ENCODE results near the gene MAP2. TPM values are rescaled to one million over a fixed set of nuclear protein-coding genes. Genes with fewer than 3 reads are reported as not detected.

The MAP2 gene
- total RNA-seq, 2 donors from 2014 or later = 1.8 TPM

GRCh38 chr2:209686448-209686847, 262.6 kb downstream of the MAP2 start:
- Mint-ChIP-seq H3K4me3 (no peak overlapping the region), H3K4me1 (no peaks in the 10 kb centered on the region), H3K36me3 (ENCODE audit: low read depth) (no peaks in the 10 kb centered on the region), H3K27ac (no peak overlapping the region), H3K9me3 (no peaks in the 10 kb centered on the region), H3K27me3 (ENCODE audit: insufficient read depth) (no peaks in the 10 kb centered on the region)
- Histone ChIP-seq H3K9ac (ENCODE audit: extremely low read depth, low read length, poor library complexity, severe bottlenecking) (no peak overlapping the region), H3K27me3 (ENCODE audit: control insufficient read depth, insufficient read depth, low read length, poor library complexity, severe bottlenecking) (no peaks in the 10 kb centered on the region), H3K27ac (ENCODE audit: low read depth, low read length) (no peak overlapping the region), H3K4me1 (ENCODE audit: control insufficient read depth, insufficient read depth, low read length) (no peaks in the 10 kb centered on the region), H3K9me3 (ENCODE audit: control insufficient read depth, low read length) (no peaks in the 10 kb centered on the region), H3K36me3 (ENCODE audit: control insufficient read depth, insufficient read depth, low read length) (no peaks in the 10 kb centered on the region), H3K4me3 (ENCODE audit: low read length) (no peak overlapping the region)
- DNase-seq = no peak
- WGBS, 2 experiments (ENCODE audit: insufficient coverage in 1 of 2, insufficient read length in 1 of 2) = 94% methylated on average over 2 of the region's 2 CpGs; no CpG with 5 or more reads in 1 of the 2 experiments
- TF ChIP-seq CTCF (conservative IDR thresholded peaks at IDR 0.05) = no peak

GRCh38 chr2:209687323-209687969, 263.6 kb downstream of the MAP2 start:
- Mint-ChIP-seq H3K4me3 (no peak overlapping the region), H3K4me1 (no peaks in the 10 kb centered on the region), H3K27ac (no peak overlapping the region), H3K9me3 (no peaks in the 10 kb centered on the region), H3K27me3 (ENCODE audit: insufficient read depth) (no peaks in the 10 kb centered on the region), H3K36me3 (ENCODE audit: low read depth) (no peaks in the 10 kb centered on the region)
- Histone ChIP-seq H3K4me3 (ENCODE audit: low read length) (no peak overlapping the region), H3K9ac (ENCODE audit: extremely low read depth, low read length, poor library complexity, severe bottlenecking) (no peak overlapping the region), H3K27ac (ENCODE audit: low read depth, low read length) (no peak overlapping the region), H3K27me3 (ENCODE audit: control insufficient read depth, insufficient read depth, low read length, poor library complexity, severe bottlenecking) (no peaks in the 10 kb centered on the region), H3K4me1 (ENCODE audit: control insufficient read depth, insufficient read depth, low read length) (no peaks in the 10 kb centered on the region), H3K36me3 (ENCODE audit: control insufficient read depth, insufficient read depth, low read length) (no peaks in the 10 kb centered on the region), H3K9me3 (ENCODE audit: control insufficient read depth, low read length) (no peaks in the 10 kb centered on the region)
- WGBS, 2 experiments (ENCODE audit: insufficient coverage in 1 of 2, insufficient read length in 1 of 2) = 88 to 93% methylated on average over 6 to 9 of the region's 9 CpGs
- TF ChIP-seq CTCF (conservative IDR thresholded peaks at IDR 0.05) = no peak
- DNase-seq = no peak

- peaks cover 3% of the 10 kb centered on the region for H3K27me3 Mint-ChIP-seq (ENCODE audit: insufficient read depth)
- no peak overlapping the region for H3K4me3 Mint-ChIP-seq
- Histone ChIP-seq H3K9me3 (ENCODE audit: control insufficient read depth, low read length) (no peaks in the 10 kb centered on the region), H3K4me1 (ENCODE audit: control insufficient read depth, insufficient read depth, low read length) (no peaks in the 10 kb centered on the region), H3K27me3 (ENCODE audit: control insufficient read depth, insufficient read depth, low read length, poor library complexity, severe bottlenecking) (no peaks in the 10 kb centered on the region), H3K36me3 (ENCODE audit: control insufficient read depth, insufficient read depth, low read length) (no peaks in the 10 kb centered on the region), H3K9ac (ENCODE audit: extremely low read depth, low read length, poor library complexity, severe bottlenecking) (no peak overlapping the region), H3K4me3 (ENCODE audit: low read length) (no peak overlapping the region), H3K27ac (ENCODE audit: low read depth, low read length) (no peak overlapping the region)
- no peak for TF ChIP-seq CTCF (conservative IDR thresholded peaks at IDR 0.05)
- H3K36me3 Mint-ChIP-seq (ENCODE audit: low read depth) = no peaks in the 10 kb centered on the region
- H3K9me3 Mint-ChIP-seq = no peaks in the 10 kb centered on the region
- 93 to 100% methylated on average over 1 to 2 of the region's 2 CpGs for WGBS, 2 experiments (ENCODE audit: insufficient coverage in 1 of 2, insufficient read length in 1 of 2)
- DNase-seq = no peak
- no peaks in the 10 kb centered on the region for H3K4me1 Mint-ChIP-seq
- H3K27ac Mint-ChIP-seq = no peak overlapping the region
Measured at GRCh38 chr2:209688385-209688784, 264.5 kb downstream of the MAP2 start.
